A549 (cell line): ENCODE measurements around the gene SH3GL2. TPM values are rescaled to one million over a fixed set of nuclear protein-coding genes. Genes with fewer than 3 reads are reported as not detected.

Experiments used
- ATAC-seq, 2 experiments: fragments of 200-7000 bp in 1 of 2; fragments of >200 bp in 1 of 2; cut with Nextera tagmentation in 1 of 2; cut with Tn5 transposase in 1 of 2; 3 replicates each; pipeline versions ENCODE4 v1.8.0 to v1.9.1; 2018 to 2020; ENCODE audit warnings: mild to moderate bottlenecking in 1 of 2, moderate library complexity in 1 of 2
- CTCF ChIA-PET: fragments of 300-600 bp; sonication (Branson Sonifier 250); formaldehyde crosslinking; extraction: SDS; loops from one replicate; lab custom pipeline; 2021; ENCODE audit warnings: antibody characterized with exemption, inconsistent platforms; lab: Yijun Ruan, JAX
- POLR2A ChIA-PET: fragments of 350-600 bp; formaldehyde crosslinking; extraction: SDS; loops from one replicate; lab custom pipeline; 2021; ENCODE audit warnings: antibody characterized with exemption, inconsistent platforms; lab: Yijun Ruan, JAX
- DNase-seq, 2 experiments: peaks; one replicate each; pipeline versions ENCODE4 v3.0.0 to v3.0.0-alpha.2; 2011 to 2016; ENCODE audit warnings: low read depth in 1 of 2, low spot score in 1 of 2
- FAIRE-seq: peaks from 2 replicates; lab custom pipeline; 2011; peaks lifted over from hg19 to GRCh38; lab: Jason Lieb, UNC
- H3K27ac ChIP-seq, 2 experiments: fragments of >200 bp; sonication (Bioruptor Twin); formaldehyde crosslinking; 3 replicates each; pipeline ENCODE4 v1.5.1; 2016 to 2017
- H3K4me1 ChIP-seq: fragments of >200 bp; sonication (Bioruptor Twin); formaldehyde crosslinking; 3 replicates; pipeline ENCODE4 v1.6.1; 2016
- H3K4me2 ChIP-seq: fragments of >200 bp; sonication (Bioruptor Twin); formaldehyde crosslinking; 3 replicates; pipeline ENCODE4 v1.6.1; 2016
- H3K4me3 ChIP-seq: fragments of >200 bp; sonication (Bioruptor Twin); formaldehyde crosslinking; 3 replicates; pipeline ENCODE4 v1.5.1; 2016
- H3K9me3 ChIP-seq: fragments of >200 bp; sonication (Bioruptor Twin); formaldehyde crosslinking; 3 replicates; pipeline ENCODE4 v1.6.1; 2016
- ATOH8 ChIP-seq: fragments of 250-450 bp; sonication (Bioruptor Pico); IDR thresholded peaks from 2 replicates; pipeline ENCODE4 v1.5.0; 2020; ENCODE audit warnings: low read depth, mild to moderate bottlenecking, moderate library complexity
- BHLHE40 ChIP-seq: IDR thresholded peaks from 2 replicates; pipeline ENCODE4 v1.6.1; 2012; ENCODE audit warnings: low read depth, low read length, inconsistent platforms
- CBX2 ChIP-seq: fragments of 200-600 bp; sonication (generic); IDR thresholded peaks from 2 replicates; pipeline ENCODE4 v1.6.1; 2016; ENCODE audit warnings: low read depth, mild to moderate bottlenecking, borderline replicate concordance
- CBX8 ChIP-seq: fragments of 200-600 bp; sonication (generic); IDR thresholded peaks from 2 replicates; pipeline ENCODE4 v1.6.1; 2016
- CHD4 ChIP-seq: fragments of 200-600 bp; sonication (generic); IDR thresholded peaks from 2 replicates; pipeline ENCODE4 v1.6.1; 2016; ENCODE audit warnings: antibody characterized with exemption, mild to moderate bottlenecking, borderline replicate concordance
- EHF ChIP-seq: fragments of 250-450 bp; sonication (Bioruptor Pico); IDR thresholded peaks from 2 replicates; pipeline ENCODE4 v1.5.0; 2020; ENCODE audit warnings: mild to moderate bottlenecking
- EP300 ChIP-seq, 2 experiments: fragments of >200 bp; sonication (Bioruptor Twin); formaldehyde crosslinking; IDR thresholded peaks; 2 replicates in 1 of 2; 3 replicates in 1 of 2; pipeline ENCODE4 v1.6.1; 2016 to 2017
- FOSB ChIP-seq: fragments of 250-450 bp; sonication (Bioruptor Pico); IDR thresholded peaks from 2 replicates; pipeline ENCODE4 v1.5.0; 2020; ENCODE audit warnings: mild to moderate bottlenecking, moderate library complexity
- GATA3 ChIP-seq: IDR thresholded peaks from 2 replicates; pipeline ENCODE4 v1.6.1; 2012; ENCODE audit warnings: borderline replicate concordance
- HDAC2 ChIP-seq: fragments of 200-600 bp; sonication (generic); IDR thresholded peaks from 2 replicates; pipeline ENCODE4 v1.6.1; 2016
- HES2 ChIP-seq: fragments of >200 bp; sonication (Bioruptor Twin); formaldehyde crosslinking; IDR thresholded peaks from 2 replicates; pipeline ENCODE4 v1.6.1; 2016
- HEYL ChIP-seq: fragments of 250-450 bp; sonication (Bioruptor Pico); IDR thresholded peaks from 2 replicates; pipeline ENCODE4 v1.8.0; 2021; ENCODE audit warnings: mild to moderate bottlenecking, moderate library complexity
- HOXA7 ChIP-seq: fragments of 250-450 bp; sonication (Bioruptor Pico); IDR thresholded peaks from 2 replicates; pipeline ENCODE4 v1.5.0; 2020; ENCODE audit warnings: mild to moderate bottlenecking, moderate library complexity
- JUNB ChIP-seq: fragments of >200 bp; sonication (Bioruptor Twin); formaldehyde crosslinking; IDR thresholded peaks from 2 replicates; pipeline ENCODE4 v1.6.1; 2016
- KDM1A ChIP-seq: fragments of 200-600 bp; sonication (generic); IDR thresholded peaks from 2 replicates; pipeline ENCODE4 v1.6.1; 2016; ENCODE audit warnings: low read depth, mild to moderate bottlenecking
- MYC ChIP-seq: IDR thresholded peaks from 2 replicates; pipeline ENCODE4 v1.6.1; 2012; ENCODE audit warnings: mild to moderate bottlenecking, inconsistent platforms, low read length, improper control_type of control experiment, borderline replicate concordance
- NFE2L2 ChIP-seq: fragments of 150-350 bp; conservative IDR thresholded peaks from 2 replicates; pipeline ENCODE4 v1.6.1; 2014; ENCODE audit warnings: low read length
- NR3C1 ChIP-seq: fragments of >200 bp; sonication (Bioruptor Twin); formaldehyde crosslinking; IDR thresholded peaks from 3 replicates; pipeline ENCODE4 v1.6.1; 2017
- PBX3 ChIP-seq: IDR thresholded peaks from 2 replicates; pipeline ENCODE4 v1.6.1; 2012
- POLR2A ChIP-seq: IDR thresholded peaks from 2 replicates; pipeline ENCODE4 v1.6.1; 2012; ENCODE audit warnings: mild to moderate bottlenecking, low read length
- RCOR1 ChIP-seq: fragments of 150-350 bp; IDR thresholded peaks from 2 replicates; pipeline ENCODE4 v1.6.1; 2014; ENCODE audit warnings: antibody characterized with exemption, low read length, low read depth
- RNF2 ChIP-seq: fragments of 200-600 bp; sonication (generic); IDR thresholded peaks from 2 replicates; pipeline ENCODE4 v1.6.1; 2016; ENCODE audit warnings: low read depth, mild to moderate bottlenecking, antibody characterized with exemption, moderate library complexity, borderline replicate concordance
- TFCP2L1 ChIP-seq: fragments of 250-450 bp; sonication (Bioruptor Pico); IDR thresholded peaks from 2 replicates; pipeline ENCODE4 v1.5.0; 2021; ENCODE audit warnings: mild to moderate bottlenecking
- WGBS: methylation state at CpG from one replicate; pipeline ENCODE4 v1.1.6; 2017; ENCODE audit errors: missing lambda C conversion rate; 5-methylcytosine and 5-hydroxymethylcytosine counted together
- polyA plus RNA-seq, 4 experiments: library from polyadenylated mRNA; depleted of rRNA in 3 of 4; stranded (reverse); fragments of >200 nt; fragmentation: RNase III in 1 of 4; extraction: RNeasy Plus Mini Kit Qiagen cat#74134 plus additional on column Dnase treatment in 1 of 4; gene quantifications; 2 replicates in 3 of 4; 3 replicates in 1 of 4; pipeline ENCODE4 v1.2.3, GENCODE V29; 2011 to 2017

SH3GL2 gene
- polyA plus RNA-seq, 2 of the 4 experiments (the other 2 are of a cell fraction), result 0.03 TPM

GRCh38 chr9:17731308-17731707 lies 152.4 kb downstream of the SH3GL2 start:
- Histone ChIP-seq H3K4me1 (no peaks in the 10 kb centered on the region), H3K4me2 (no peak overlapping the region), H3K4me3 (no peak overlapping the region), H3K9me3 (no peaks in the 10 kb centered on the region), H3K27ac (no peak overlapping the region)
- ChIA-PET POLR2A (no interaction called here), CTCF (no interaction called here)
- ATAC-seq (no peak), FAIRE-seq (no peak), DNase-seq (no peak)
- TF ChIP-seq POLR2A (no peak), BHLHE40 (no peak), KDM1A (no peak), FOSB (no peak), CHD4 (no peak), TFCP2L1 (CRISPR knock-in tag) (no peak), HOXA7 (CRISPR knock-in tag) (no peak), RCOR1 (no peak), EHF (CRISPR knock-in tag) (no peak), PBX3 (no peak), HES2 (no peak), NR3C1 (no peak), CBX8 (no peak), EP300 (IDR thresholded peaks at IDR 0.05) (no peak), HDAC2 (no peak), JUNB (no peak), MYC (no peak), NFE2L2 (no peak)
- 10% methylated on average over 4 of the region's 4 CpGs for WGBS

- no peak for TF ChIP-seq RNF2
- POLR2A ChIA-PET, result no interaction called here
- FAIRE-seq (no peak), DNase-seq (no peak), ATAC-seq (no peak)
- Histone ChIP-seq H3K27ac (no peak overlapping the region), H3K9me3 (no peaks in the 10 kb centered on the region), H3K4me1 (no peaks in the 10 kb centered on the region), H3K4me3 (no peak overlapping the region), H3K4me2 (no peak overlapping the region)
- WGBS, result 3% methylated on average over 2 of the region's 2 CpGs
- CTCF ChIA-PET, result interaction anchor here (0.6 kb wide), 1 partner anchor 32 kb away, joined by 3 read pairs; no protein-coding TSS in a partner anchor
Measured at GRCh38 chr9:17734674-17735073, 155.8 kb downstream of the SH3GL2 start.

- ChIA-PET CTCF (interaction anchor here (0.7 kb wide), 1 partner anchor 75 kb away, joined by 3 read pairs; no protein-coding TSS in a partner anchor), POLR2A (no interaction called here)
Measured at GRCh38 chr9:17735859-17736258, 157.0 kb downstream of the SH3GL2 start.

More at GRCh38 chr9:17735859-17736258, 157.0 kb downstream of the SH3GL2 start:
- H3K4me2 ChIP-seq, result no peak overlapping the region
- H3K4me3 ChIP-seq, result no peak overlapping the region
- no peaks in the 10 kb centered on the region for H3K9me3 ChIP-seq
- DNase-seq (no peak), FAIRE-seq (no peak), ATAC-seq (no peak)
- H3K27ac ChIP-seq, result no peak overlapping the region
- 15% methylated on average over 3 of the region's 3 CpGs for WGBS
- no peaks in the 10 kb centered on the region for H3K4me1 ChIP-seq
- no peak for TF ChIP-seq HEYL (CRISPR knock-in tag)
- no peak for TF ChIP-seq GATA3
- no peak for TF ChIP-seq CBX2
- TF ChIP-seq TFCP2L1 (CRISPR knock-in tag), result no peak
- TF ChIP-seq NFE2L2, result no peak
- no peak for TF ChIP-seq NR3C1
- TF ChIP-seq HOXA7 (CRISPR knock-in tag), result no peak
- TF ChIP-seq KDM1A, result no peak
- no peak for TF ChIP-seq RCOR1
- no peak for TF ChIP-seq ATOH8 (CRISPR knock-in tag)
- TF ChIP-seq, all 56 proteins: peak for 0
